NCI-H510A treated with DMSO at 0.1 percent for 48 hours (cell line): ENCODE results near the gene PKP1.
A peak's percentile ranks its signal among the peaks of the same experiment; 100 is the strongest.

ENCODE experiments used
- DNase-seq: peaks from one replicate; lab custom pipeline; 2025; lab: John Stamatoyannopoulos, UW

PKP1 gene

DNA sequence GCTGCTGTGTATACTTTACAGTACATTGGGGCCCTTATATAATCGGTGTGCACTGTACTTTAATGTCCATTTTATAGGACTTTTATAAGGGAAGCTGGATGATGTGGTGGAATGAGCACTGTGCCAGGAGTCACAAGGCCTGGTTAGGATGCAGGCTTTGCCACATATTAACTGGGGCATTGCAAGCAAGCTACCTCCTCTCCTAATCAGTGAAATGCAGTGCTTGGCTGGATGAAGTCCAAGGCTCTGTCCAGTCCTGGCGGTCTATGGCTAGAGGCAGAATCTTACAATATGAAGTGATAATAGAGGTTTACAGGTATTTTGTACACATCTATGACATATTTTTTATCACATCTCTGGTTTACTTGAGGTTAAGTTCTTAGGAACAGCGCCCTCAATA is 1.7 kb upstream of the PKP1 start:
- no peak for DNase-seq

- no peak for DNase-seq
These were observed 1.1 kb upstream of the PKP1 start for GRCh38 chr1:201282216-201282615.

DNA sequence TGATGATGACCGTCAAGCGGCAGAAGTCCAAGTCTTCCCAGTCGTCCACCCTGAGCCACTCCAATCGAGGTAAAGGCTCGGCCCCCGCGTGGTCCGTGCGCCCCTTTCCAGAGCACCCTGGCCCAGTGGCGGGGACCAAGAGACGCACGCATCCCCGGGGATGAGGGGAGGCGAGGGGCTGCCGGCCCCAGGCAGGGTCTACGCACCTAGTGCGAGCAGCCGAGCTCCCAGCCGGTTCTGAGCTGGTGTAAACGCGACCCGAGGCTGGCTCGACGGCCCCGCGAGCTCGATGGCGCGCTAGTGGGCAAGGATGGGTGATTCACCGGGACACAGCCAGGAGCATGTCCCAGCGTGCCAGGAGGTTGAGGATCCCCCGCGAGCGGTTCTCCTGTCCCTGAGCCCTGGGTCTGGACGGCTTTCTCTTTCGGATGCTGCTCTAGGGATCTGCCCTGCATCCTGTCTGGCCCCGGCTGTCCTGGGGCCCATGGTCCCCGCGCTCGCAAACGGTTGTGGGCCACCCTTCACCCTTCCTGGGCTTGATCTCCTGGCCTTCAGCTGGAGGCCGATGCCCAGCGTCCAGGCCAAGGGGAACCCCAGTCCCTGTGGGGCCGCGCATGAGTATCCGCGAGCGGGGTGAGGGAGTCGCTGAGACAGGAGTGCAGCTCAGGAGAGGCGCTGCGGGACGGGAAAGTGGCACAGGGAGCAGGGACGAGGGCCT is 689 bp downstream of the PKP1 start:
- no peak for DNase-seq

GRCh38 chr1:201284636-201285035 is 1.3 kb downstream of the PKP1 start:
- DNase-seq = no peak

DNA sequence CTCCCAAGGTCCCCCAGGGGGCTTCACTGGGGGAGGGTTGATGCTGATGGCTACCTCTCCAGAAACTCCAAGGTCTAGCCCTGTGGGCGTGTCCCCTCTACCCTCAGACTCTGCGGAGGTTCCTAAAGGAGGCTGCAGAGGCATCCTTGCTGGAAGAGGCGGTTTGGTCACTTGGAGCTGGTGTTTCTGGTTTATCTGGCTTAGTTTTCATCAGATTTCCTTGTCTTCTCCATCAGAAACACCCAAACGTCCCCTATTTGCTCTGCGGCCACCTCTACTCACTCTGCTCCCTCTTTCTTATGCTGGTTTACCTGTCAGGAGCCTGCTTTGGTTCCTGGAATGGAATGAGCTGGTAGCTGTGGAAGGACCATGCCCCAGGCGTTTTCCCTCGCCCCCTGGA is 2.5 kb downstream of the PKP1 start:
- DNase-seq = no peak

GRCh38 chr1:201286445-201286844 is 3.1 kb downstream of the PKP1 start:
- DNase-seq = no peak

DNA sequence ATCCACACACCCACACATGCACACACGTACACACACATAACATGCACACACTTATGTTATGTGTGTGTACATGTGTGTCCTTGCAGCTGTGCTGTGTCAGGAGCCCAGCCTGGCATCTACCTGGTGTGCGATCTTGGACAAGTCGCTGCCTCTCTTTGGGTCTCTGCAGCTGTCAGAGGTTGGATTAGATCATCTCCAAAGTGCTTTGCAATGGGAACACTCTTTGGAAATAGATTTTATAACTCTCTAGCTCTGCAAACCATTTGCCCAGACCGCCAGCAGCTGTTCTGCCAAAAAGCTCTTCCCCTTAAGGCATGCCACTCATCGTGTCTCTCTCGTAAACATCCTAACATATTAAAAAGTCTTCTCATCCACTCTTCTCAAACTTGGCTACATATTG is 4.7 kb downstream of the PKP1 start:
- no peak for DNase-seq

GRCh38 chr1:201288765-201289164 is 5.5 kb downstream of the PKP1 start:
- DNase-seq = no peak

- DNase-seq = no peak
These were observed 7.2 kb downstream of the PKP1 start for GRCh38 chr1:201290551-201290950.

DNA sequence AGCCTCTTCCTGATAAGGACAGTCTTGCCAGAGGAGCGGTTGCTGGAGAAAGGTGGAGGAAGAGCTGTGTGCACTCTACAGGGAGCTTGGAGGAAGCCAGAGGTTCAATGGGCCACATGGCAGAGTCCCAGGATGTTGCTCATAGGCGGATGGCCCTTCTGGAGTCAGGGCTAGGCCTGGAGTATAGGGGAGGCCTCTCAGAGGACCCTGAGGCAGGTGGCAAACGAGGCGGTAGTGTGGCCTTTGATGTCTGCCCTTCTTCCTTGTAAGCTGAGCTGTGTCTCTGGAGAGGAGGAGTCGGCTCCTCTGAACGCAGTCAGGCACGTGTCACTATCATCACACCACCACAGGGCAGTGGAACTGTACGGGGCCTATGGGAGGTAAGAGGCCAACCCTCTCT is 8.6 kb downstream of the PKP1 start:
- DNase-seq = peak; percentile 27

GRCh38 chr1:201294876-201295275 is 11.6 kb downstream of the PKP1 start:
- no peak for DNase-seq

- no peak for DNase-seq
These were observed 12.0 kb downstream of the PKP1 start for GRCh38 chr1:201295346-201295745.

DNA sequence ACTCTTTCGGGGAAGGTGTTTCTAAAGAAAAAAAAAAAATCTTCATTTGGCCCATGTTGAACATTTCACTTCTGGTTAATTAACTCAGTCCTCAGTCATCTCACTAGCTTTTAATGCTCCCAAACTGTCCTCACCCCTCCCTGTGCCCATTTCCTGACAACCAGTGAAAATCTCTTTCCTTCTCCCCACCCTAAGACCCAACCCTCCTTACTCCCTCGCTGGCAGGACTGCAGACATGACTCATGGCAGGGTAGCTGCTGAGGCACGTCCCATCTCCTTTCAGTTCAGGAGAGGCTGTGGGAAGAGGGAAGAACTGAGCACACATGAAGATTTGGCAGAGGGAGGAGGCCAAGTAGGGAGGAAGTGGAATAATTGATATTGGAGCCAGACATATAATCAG is 12.6 kb downstream of the PKP1 start:
- no peak for DNase-seq

DNA sequence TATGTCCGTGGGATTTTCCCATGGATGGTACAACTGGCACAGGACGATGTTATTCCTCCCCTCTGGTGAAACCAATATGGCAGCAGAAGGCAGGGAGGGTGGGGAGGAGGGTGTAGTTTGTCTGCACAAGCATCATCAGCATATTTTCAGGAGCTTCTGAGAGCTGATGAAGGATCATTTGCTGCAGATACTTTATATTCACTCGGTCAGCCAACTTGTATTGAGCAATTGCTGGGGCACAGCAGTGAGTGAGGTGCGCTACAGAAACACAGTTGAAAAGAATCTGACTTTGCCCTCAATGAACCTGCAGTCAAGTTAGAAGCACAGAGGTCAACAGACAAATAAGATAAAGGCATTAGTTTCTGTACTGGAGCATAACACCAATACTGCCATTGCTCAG is 13.0 kb downstream of the PKP1 start:
- DNase-seq = no peak

GRCh38 chr1:201298396-201299381 is 15.4 kb downstream of the PKP1 start:
- DNase-seq = no peak

GRCh38 chr1:201299968-201300367 is 16.7 kb downstream of the PKP1 start:
- no peak for DNase-seq

DNA sequence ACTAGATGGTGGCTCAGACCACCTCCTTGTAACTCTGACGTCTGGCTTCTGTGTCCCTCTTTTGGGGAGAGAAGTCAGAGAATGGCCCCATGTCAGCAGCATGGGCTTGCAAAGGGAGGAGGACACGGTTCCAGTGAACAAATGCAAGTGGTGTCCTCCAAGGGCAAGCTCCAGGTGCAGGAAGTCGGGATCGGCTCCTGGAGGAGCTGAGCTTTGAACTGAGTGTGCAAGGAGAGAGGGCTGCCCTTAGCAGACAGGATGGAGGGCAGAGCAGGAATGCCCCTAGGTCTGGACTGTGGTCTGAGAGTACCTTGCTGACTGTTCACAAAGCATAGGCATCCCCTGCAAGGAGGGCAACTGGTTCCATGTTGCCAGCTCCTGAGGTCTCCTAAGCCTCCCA is 17.3 kb downstream of the PKP1 start:
- DNase-seq = no peak

DNA sequence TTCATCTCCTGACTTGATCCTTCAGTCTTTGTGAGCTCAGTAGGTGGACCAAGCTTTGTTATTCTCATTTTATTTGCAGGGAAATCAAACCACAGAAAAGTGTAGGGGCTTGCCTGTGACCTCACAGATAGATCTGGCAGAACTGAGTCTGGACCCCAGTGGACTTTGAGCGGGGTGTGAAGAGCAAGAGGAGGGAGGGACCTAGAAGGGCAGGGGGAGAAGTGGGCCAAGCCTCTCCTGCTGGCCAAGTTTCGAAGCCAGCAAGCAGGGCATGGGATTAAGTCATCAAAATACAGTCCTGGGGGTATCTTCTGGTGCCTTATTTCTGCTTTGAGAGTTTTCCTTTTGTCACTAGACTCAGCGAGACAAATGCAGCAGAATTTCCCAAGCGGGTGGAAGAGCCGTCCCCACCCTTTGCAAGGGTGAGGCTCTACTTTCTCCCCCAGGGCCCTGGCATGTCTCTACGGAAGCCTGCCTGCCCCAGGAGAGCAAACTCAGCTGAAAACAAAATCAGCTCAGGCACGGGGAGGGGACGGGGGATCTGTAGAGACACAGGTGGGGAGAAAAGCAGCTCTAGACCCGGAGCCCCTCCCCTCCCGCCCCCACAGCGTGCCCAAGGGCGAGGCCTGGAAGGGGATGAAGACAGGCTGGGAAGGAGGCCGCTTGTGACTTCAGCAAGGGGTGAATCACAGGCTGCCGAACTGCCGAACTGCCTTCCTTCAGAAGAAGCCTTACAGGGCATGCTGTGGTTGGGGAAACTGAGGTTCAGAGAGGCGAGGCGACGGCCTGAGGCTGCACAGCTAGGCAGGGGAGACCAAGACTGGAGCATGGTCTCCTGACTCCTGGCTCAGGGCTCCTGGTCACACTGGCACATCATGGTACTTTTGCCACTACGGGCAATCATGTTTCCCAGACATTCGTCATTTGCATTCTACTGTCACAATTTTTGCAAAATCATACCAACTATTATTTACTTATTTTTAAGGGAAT is 19.2 kb downstream of the PKP1 start:
- DNase-seq = no peak

GRCh38 chr1:201304126-201304525 is 20.8 kb downstream of the PKP1 start:
- no peak for DNase-seq

DNA sequence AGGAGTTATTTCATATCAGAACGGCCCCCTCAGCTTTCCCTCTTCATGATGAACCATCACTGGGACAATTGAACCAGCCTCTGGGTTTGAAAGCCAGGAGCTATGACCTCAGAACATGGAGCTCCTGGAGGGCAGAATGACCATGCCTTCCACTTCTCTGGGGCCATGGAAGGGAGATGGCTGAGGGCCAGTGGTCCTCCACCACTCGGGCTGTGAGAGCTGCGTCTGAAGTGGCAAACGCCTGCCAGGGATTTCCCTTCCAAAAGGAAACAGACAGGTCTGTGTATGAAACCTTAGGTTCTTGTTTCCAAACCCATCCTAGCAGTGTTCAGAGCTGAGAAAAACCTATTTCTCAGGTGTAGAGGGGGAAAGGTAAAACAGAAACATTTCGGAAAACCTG is 22.5 kb downstream of the PKP1 start:
- peak; percentile 29 for DNase-seq

- DNase-seq = no peak
These were observed 23.9 kb downstream of the PKP1 start for GRCh38 chr1:201307231-201307630.
